GM12801 (cell line): ENCODE results near the gene CHDH.

Experiments used
- TF ChIP-seq, protein P1 (sequence below): IDR thresholded peaks from one replicate; pipeline ENCODE4 v1.5.1; 2011; ENCODE audit warnings: control low read depth; ENCODE audit not compliant: insufficient read length; ENCODE audit errors: extremely low read depth

Gene CHDH

DNA sequence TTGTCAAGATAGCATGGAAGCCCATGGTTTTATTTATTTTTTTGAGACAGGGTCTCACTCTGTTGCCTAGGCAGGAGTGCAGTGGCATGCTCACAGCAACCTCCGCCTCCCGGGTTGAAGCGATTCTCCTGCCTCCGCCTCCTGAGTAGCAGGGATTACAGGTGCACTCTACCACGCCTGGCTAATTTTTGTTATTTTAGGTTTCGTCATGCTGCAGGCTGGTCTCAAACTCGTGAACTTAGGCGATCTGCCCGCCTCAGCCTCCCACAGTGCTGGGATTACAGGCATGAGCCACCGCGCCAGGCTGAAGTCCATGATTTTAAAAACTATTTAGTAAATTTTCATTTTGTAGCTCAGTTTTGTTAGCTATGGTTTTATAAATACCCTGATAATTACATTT is 38.4 kb upstream of the CHDH start:
- TF ChIP-seq, protein P1, sequence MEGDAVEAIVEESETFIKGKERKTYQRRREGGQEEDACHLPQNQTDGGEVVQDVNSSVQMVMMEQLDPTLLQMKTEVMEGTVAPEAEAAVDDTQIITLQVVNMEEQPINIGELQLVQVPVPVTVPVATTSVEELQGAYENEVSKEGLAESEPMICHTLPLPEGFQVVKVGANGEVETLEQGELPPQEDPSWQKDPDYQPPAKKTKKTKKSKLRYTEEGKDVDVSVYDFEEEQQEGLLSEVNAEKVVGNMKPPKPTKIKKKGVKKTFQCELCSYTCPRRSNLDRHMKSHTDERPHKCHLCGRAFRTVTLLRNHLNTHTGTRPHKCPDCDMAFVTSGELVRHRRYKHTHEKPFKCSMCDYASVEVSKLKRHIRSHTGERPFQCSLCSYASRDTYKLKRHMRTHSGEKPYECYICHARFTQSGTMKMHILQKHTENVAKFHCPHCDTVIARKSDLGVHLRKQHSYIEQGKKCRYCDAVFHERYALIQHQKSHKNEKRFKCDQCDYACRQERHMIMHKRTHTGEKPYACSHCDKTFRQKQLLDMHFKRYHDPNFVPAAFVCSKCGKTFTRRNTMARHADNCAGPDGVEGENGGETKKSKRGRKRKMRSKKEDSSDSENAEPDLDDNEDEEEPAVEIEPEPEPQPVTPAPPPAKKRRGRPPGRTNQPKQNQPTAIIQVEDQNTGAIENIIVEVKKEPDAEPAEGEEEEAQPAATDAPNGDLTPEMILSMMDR: no peak

DNA sequence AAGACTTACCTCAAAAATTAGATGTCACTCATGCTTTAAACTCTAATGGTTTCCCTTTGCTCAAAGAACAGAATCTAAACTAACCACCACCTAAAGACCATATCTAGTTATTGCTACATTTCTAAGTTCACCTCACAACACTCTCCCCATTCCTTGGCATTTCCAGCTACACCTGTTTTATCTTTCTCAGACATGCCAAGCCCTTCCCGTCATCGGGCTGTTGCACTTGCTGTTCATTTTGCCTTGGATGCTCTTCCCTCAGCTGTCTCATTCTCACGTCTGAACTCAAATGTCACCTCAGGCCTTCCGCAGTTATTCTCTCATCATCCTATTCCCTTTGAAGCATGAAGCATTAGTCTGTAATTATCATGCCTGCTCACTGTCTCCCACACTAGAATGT is 36.8 kb upstream of the CHDH start:
- TF ChIP-seq, protein P1: no peak

- TF ChIP-seq, protein P1: no peak
Observed at GRCh38 chr3:53881691-53882593, 35.7 kb upstream of the CHDH start, which contains the start of gene ACTR8. ACTR8 (minus strand) TSS chr3:53882152; CDS start chr3:53882101, 51 bp downstream.

- TF ChIP-seq, protein P1: no peak
Observed at GRCh38 chr3:53880396-53881345, 34.5 kb upstream of the CHDH start.

- TF ChIP-seq, protein P1: no peak
Observed at GRCh38 chr3:53865732-53866499, 19.7 kb upstream of the CHDH start.

DNA sequence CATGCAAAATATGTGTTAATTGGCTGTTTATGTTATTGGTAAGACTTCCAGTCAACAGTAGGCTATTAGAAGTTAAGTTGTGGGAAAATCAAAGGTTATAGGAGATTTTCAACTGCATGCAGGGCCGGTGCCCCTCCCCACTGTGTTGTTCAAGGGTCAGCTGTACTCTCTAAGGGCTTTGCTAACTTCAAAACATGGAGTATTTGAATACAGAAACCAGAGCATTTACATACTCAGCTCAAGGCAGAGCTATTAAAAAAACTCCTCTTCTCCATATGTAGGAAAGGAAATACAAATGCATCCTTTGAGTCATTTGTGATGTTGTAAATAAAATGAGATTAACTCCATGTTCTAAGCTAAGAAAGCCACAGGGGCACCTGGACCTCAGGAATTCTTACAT is 16.9 kb upstream of the CHDH start:
- TF ChIP-seq, protein P1: no peak
